Cardiac muscle cell (in vitro differentiated cells and primary cell): ENCODE results near the gene PRKAG2. TPM values are rescaled to one million over a fixed set of nuclear protein-coding genes. Genes with fewer than 3 reads are reported as not detected.
A peak's percentile ranks its signal among the peaks of the same experiment; 100 is the strongest.

Experiments used
- DNase-seq, 2 donors: peaks; one replicate each; pipeline versions ENCODE4 v3.0.0 to v3.0.0-alpha.2; 2010 to 2017; ENCODE audit warnings: low read depth in 1 of 2, low spot score in 1 of 2
- H3K27ac ChIP-seq: fragments of 200-600 bp; sonication (generic); 2 replicates; pipeline ENCODE4 v1.5.1; 2016
- H3K27me3 ChIP-seq: fragments of 200-600 bp; sonication (generic); 2 replicates; pipeline ENCODE4 v1.6.0; 2016; ENCODE audit warnings: control low read depth
- H3K36me3 ChIP-seq: fragments of 200-600 bp; sonication (generic); 2 replicates; pipeline ENCODE4 v1.5.1; 2016; ENCODE audit warnings: control low read depth
- H3K4me1 ChIP-seq: fragments of 200-600 bp; sonication (generic); 2 replicates; pipeline ENCODE4 v1.8.1; 2017; ENCODE audit warnings: low read depth, mild to moderate bottlenecking, mixed run types
- H3K4me3 ChIP-seq: fragments of 200-600 bp; sonication (generic); 2 replicates; pipeline ENCODE4 v1.5.1; 2016; ENCODE audit warnings: mild to moderate bottlenecking
- H3K9me3 ChIP-seq: fragments of 200-600 bp; sonication (generic); 2 replicates; pipeline ENCODE4 v1.5.1; 2017; ENCODE audit warnings: low read depth, mild to moderate bottlenecking, control low read depth
- CTCF ChIP-seq: IDR thresholded peaks from 2 replicates; pipeline ENCODE4 v1.5.1; 2012; ENCODE audit warnings: low read depth, mild to moderate bottlenecking, low read length
- polyA plus RNA-seq: library from polyadenylated mRNA; unstranded; fragments of >200 nt; fragmentation: Nextera tagmentation; extraction: Ambion mirVana; gene quantifications from 2 replicates; pipeline ENCODE4 v1.2.1, GENCODE V29; 2016
- total RNA-seq: library from RNA; depleted of rRNA; stranded (reverse); fragments of >200 nt; gene quantifications from 2 replicates; pipeline ENCODE4 v1.2.3, GENCODE V29; 2016

Gene PRKAG2
- total and polyA plus RNA-seq, 2 experiments from 2014 or later = 43.4 to 85.3 TPM

DNA sequence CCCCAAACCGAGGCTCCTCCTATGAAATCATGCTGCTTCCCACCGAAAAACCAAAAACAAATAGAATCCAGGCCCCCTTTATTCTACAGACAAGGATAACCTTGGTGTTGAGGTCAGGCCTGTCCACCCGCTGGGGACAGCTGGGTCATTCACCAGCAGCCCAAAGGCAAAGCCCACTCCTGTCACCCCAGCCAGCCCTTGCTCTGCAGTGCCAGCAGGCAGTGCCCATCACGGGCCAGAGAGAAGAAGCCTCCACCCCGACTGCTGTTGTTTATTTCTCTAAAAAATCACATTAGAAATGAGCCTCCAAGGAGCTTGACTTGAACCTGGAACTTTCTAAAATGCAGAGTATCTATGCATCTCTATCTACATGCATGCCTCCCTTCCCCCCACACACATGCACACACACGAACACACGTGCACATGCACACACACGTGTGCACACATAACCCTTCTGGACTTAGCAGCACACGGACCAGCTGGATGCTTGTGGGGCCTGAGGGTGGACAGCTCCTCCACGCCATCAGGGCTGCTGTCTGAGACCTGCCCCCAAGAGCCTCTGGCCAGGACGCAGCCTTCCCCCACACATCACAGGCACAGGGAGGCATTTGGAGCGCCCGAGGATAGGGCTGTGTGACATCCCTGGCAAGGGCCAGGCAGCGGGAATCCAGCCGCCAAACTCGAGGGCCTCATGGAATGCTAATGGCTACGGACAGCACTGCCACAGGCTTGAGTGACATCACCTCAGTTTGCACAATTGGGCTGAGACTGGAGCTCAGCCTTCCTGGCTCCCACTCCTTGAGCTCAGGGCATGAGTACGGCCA, 22.8 kb downstream of the PRKAG2 start:
- no peaks in the 10 kb centered on the region for H3K36me3 ChIP-seq
- no peaks in the 10 kb centered on the region for H3K9me3 ChIP-seq
- H3K4me1 ChIP-seq = no peaks in the 10 kb centered on the region
- H3K27me3 ChIP-seq = no peaks in the 10 kb centered on the region
- DNase-seq = peak in 1 of 2 donors; percentile 37
- TF ChIP-seq CTCF = no peak
- H3K27ac ChIP-seq = no peak overlapping the region
- no peak overlapping the region for H3K4me3 ChIP-seq

- Histone ChIP-seq H3K4me3 (no peak overlapping the region), H3K27me3 (no peaks in the 10 kb centered on the region), H3K4me1 (no peaks in the 10 kb centered on the region), H3K36me3 (no peaks in the 10 kb centered on the region), H3K27ac (no peak overlapping the region), H3K9me3 (no peaks in the 10 kb centered on the region)
- no peak for TF ChIP-seq CTCF
- DNase-seq = no peak
These were observed 24.2 kb downstream of the PRKAG2 start for GRCh38 chr7:151852486-151853396.

GRCh38 chr7:151851782-151852181, 25.1 kb downstream of the PRKAG2 start:
- TF ChIP-seq CTCF = no peak
- H3K27me3 ChIP-seq = no peaks in the 10 kb centered on the region
- H3K27ac ChIP-seq = no peak overlapping the region
- no peak for DNase-seq
- H3K4me3 ChIP-seq = no peak overlapping the region
- no peaks in the 10 kb centered on the region for H3K36me3 ChIP-seq
- no peaks in the 10 kb centered on the region for H3K4me1 ChIP-seq
- no peaks in the 10 kb centered on the region for H3K9me3 ChIP-seq

DNA sequence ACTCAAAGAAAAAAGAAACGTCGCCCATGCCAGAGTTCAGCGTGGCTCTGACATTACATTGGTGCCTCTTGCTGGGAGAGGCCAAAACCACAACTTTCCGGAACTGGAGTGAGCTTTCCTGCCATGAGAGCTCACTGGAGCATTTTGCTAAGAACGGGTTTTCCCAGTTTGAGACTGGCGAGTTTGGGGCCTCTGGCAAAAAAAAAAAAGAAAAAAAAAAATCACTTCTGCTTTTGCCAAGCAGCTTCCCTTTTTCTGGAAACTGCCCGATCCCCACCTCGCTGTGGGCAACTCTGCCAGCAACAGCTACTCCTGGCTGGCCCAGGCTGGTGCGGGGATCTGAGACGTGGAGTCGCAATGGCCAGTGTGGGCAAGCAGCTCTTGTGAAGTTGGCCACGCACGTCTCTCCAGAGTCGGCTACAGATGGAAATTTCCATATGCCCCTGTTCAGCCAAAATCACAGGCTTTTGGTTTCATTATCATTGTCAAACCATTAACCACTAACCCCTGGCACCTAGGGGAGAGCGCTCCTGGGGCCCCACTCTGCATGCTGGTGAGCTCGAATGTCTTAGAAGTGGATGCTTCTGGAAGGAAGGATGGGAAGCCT, 25.7 kb downstream of the PRKAG2 start:
- no peak for TF ChIP-seq CTCF
- Histone ChIP-seq H3K36me3 (no peaks in the 10 kb centered on the region), H3K4me3 (no peak overlapping the region), H3K27me3 (no peaks in the 10 kb centered on the region), H3K4me1 (no peaks in the 10 kb centered on the region), H3K9me3 (no peaks in the 10 kb centered on the region), H3K27ac (no peak overlapping the region)
- no peak for DNase-seq

DNA sequence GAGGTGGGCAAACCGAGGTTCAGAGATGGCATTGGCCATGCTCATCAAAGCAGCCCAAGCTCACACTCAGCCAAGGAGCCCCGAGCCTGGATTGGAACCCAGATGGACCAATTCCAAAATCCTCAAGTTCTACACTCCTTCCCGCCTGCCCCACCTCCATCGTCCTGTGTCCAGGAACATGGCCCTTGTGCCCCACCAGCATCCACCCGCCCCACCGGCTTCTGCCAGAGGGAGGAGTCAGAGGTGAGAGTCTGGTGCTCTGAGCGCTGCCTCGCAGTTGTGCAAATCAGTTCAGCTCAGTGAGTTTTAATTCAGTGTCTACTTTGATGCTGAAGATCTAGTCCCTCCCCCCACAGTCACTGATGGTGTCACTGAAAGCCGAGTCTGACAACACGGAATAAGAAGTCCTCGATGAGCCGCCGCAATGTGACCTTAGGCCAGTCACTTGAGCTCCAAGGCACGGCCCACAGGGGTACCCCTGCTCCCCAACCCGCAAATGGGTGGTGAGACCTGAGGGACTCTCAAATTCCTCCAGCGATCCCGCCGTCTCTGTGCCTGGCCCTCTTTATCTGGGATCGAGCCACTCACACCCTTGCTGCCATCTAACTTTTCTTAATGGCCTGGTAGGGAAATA, 26.3 kb downstream of the PRKAG2 start:
- H3K4me3 ChIP-seq = no peak overlapping the region
- no peak overlapping the region for H3K27ac ChIP-seq
- no peak for DNase-seq
- H3K9me3 ChIP-seq = no peaks in the 10 kb centered on the region
- no peaks in the 10 kb centered on the region for H3K36me3 ChIP-seq
- H3K4me1 ChIP-seq = no peaks in the 10 kb centered on the region
- no peaks in the 10 kb centered on the region for H3K27me3 ChIP-seq
- no peak for TF ChIP-seq CTCF
